Measurements from ENCODE around the gene CCDC27.
"Not testable (repeated sequence)": the region's sequence is repeated elsewhere in the genome, so short reads cannot be mapped to it uniquely, and the experiment has no call there.

The CCDC27 gene

GRCh38 chr1:3722846-3723245 is 29.4 kb upstream of the CCDC27 start:
- no peaks in the 10 kb centered on the region for H3K36me3 ChIP-seq
- H3K4me1 ChIP-seq = peaks cover 6% of the 10 kb centered on the region
- H3K4me3 ChIP-seq (ENCODE audit: low read depth, low read length) = no peak overlapping the region
- no peak for DNase-seq
- TF ChIP-seq CTCF (IDR thresholded peaks at IDR 0.05; ENCODE audit: low read depth, low read length) = no peak
- H3K27me3 ChIP-seq = no peaks in the 10 kb centered on the region
- no peaks in the 10 kb centered on the region for H3K9me3 ChIP-seq

- not testable (repeated sequence) for H3K36me3 ChIP-seq; H3K4me1 ChIP-seq; H3K27me3 ChIP-seq; H3K9me3 ChIP-seq; H3K4me3 ChIP-seq (ENCODE audit: low read depth, low read length)
- peak; percentile 80 for TF ChIP-seq CTCF (IDR thresholded peaks at IDR 0.05; ENCODE audit: low read depth, low read length)
- DNase-seq = peak; percentile 82
Observed at GRCh38 chr1:3724416-3725030, 27.7 kb upstream of the CCDC27 start.

GRCh38 chr1:3725366-3725765 is 26.9 kb upstream of the CCDC27 start:
- no peaks in the 10 kb centered on the region for H3K36me3 ChIP-seq
- no peak for TF ChIP-seq CTCF (IDR thresholded peaks at IDR 0.05; ENCODE audit: low read depth, low read length)
- no peaks in the 10 kb centered on the region for H3K9me3 ChIP-seq
- no peak for DNase-seq
- no peaks in the 10 kb centered on the region for H3K27me3 ChIP-seq
- H3K4me1 ChIP-seq = no peaks in the 10 kb centered on the region
- H3K4me3 ChIP-seq (ENCODE audit: low read depth, low read length) = no peak overlapping the region

- peak; percentile 60 for TF ChIP-seq CTCF (IDR thresholded peaks at IDR 0.05; ENCODE audit: low read depth, low read length)
- DNase-seq = peak; percentile 60
Observed at GRCh38 chr1:3727042-3727824, 25.0 kb upstream of the CCDC27 start.

GRCh38 chr1:3727825-3728776 is 24.1 kb upstream of the CCDC27 start:
- DNase-seq = no peak
- no peaks in the 10 kb centered on the region for H3K27me3 ChIP-seq
- no peaks in the 10 kb centered on the region for H3K9me3 ChIP-seq
- TF ChIP-seq CTCF (IDR thresholded peaks at IDR 0.05; ENCODE audit: low read depth, low read length) = no peak
- H3K36me3 ChIP-seq = no peaks in the 10 kb centered on the region
- no peaks in the 10 kb centered on the region for H3K4me1 ChIP-seq
- no peak overlapping the region for H3K4me3 ChIP-seq (ENCODE audit: low read depth, low read length)

More at GRCh38 chr1:3727042-3727824, 25.0 kb upstream of the CCDC27 start:
- no peaks in the 10 kb centered on the region for H3K36me3 ChIP-seq
- H3K4me3 ChIP-seq (ENCODE audit: low read depth, low read length) = no peak overlapping the region
- no peaks in the 10 kb centered on the region for H3K4me1 ChIP-seq
- no peaks in the 10 kb centered on the region for H3K27me3 ChIP-seq
- H3K9me3 ChIP-seq = no peaks in the 10 kb centered on the region
